ENCODE measurements around the gene NCK2. TPM values are rescaled to one million over a fixed set of nuclear protein-coding genes. Genes with fewer than 3 reads are reported as not detected.

NCK2 gene
- total RNA-seq, 2 donors from 2014 or later: 31.7 to 39.3 TPM

GRCh38 chr2:105741617-105742016 is 3.1 kb upstream of the NCK2 start:
- Histone ChIP-seq H3K27ac (no peak overlapping the region), H3K36me3 (no peaks in the 10 kb centered on the region), H3K4me1 (peaks cover 0 to 19% of the 10 kb centered on the region in 2 donors), H3K4me3 (no peak overlapping the region), H3K9me3 (no peaks in the 10 kb centered on the region), H3K27me3 (no peaks in the 10 kb centered on the region)
- no peak for TF ChIP-seq CTCF (IDR thresholded peaks at IDR 0.05)
- no peak for DNase-seq (ENCODE audit: low spot score)

GRCh38 chr2:105744091-105744908 is 412 bp upstream of the NCK2 start:
- DNase-seq (ENCODE audit: low spot score): peak; percentile 62
- no peaks in the 10 kb centered on the region for H3K36me3 ChIP-seq
- H3K27me3 ChIP-seq: no peaks in the 10 kb centered on the region
- no peak for TF ChIP-seq CTCF (IDR thresholded peaks at IDR 0.05)
- H3K4me3 ChIP-seq: peak overlapping the region; percentile 81 to 96
- no peaks in the 10 kb centered on the region for H3K9me3 ChIP-seq
- H3K4me1 ChIP-seq: peaks cover 0 to 46% of the 10 kb centered on the region in 2 donors
- H3K27ac ChIP-seq: peak overlapping the region; percentile 92 to 96

- no peak for TF ChIP-seq CTCF (IDR thresholded peaks at IDR 0.05)
- H3K9me3 ChIP-seq: no peaks in the 10 kb centered on the region
- no peaks in the 10 kb centered on the region for H3K36me3 ChIP-seq
- peak overlapping the region; percentile 69 to 96 for H3K4me3 ChIP-seq
- peak overlapping the region; percentile 83 to 84 for H3K27ac ChIP-seq
- no peak for DNase-seq (ENCODE audit: low spot score)
- peaks cover 0 to 57% of the 10 kb centered on the region in 2 donors for H3K4me1 ChIP-seq
- H3K27me3 ChIP-seq: no peaks in the 10 kb centered on the region
These were observed 1.7 kb downstream of the NCK2 start for GRCh38 chr2:105746177-105747080.

DNA sequence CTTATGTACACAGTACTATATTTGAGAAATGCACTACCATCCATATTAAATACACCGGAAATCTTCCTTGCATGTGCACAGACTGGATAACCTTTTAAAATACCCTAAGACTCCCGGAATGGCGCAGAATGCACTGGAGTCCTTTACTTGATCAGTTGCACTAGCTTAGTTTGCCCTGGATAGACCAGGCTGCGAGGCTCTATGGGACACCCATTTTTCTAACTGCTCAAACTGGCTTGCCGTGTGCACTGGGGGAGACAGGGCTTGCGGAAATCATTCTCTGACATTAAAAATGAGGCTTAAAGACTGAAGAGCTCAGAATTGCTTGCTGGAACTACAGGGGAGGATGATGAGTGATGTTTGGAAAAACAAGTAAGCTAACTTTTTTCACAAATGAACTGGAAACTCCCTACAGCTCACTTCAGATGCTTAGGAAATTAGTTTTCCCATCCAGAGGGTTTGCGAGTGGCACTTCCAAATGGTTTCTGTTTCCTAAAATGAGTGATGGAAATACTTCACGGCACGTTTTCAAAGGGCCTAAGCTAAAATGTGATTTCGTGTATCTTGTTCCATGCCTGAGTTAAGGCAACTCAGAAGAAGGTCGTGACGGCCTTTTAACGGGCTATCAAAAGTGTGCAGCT is 2.7 kb downstream of the NCK2 start:
- Histone ChIP-seq H3K27me3 (no peaks in the 10 kb centered on the region), H3K27ac (no peak overlapping the region), H3K4me1 (peaks cover 0 to 57% of the 10 kb centered on the region in 2 donors), H3K4me3 (no peak overlapping the region), H3K9me3 (no peaks in the 10 kb centered on the region), H3K36me3 (no peaks in the 10 kb centered on the region)
- no peak for TF ChIP-seq CTCF (IDR thresholded peaks at IDR 0.05)
- DNase-seq (ENCODE audit: low spot score): no peak

GRCh38 chr2:105747991-105748390 is 3.3 kb downstream of the NCK2 start:
- H3K27ac ChIP-seq: no peak overlapping the region
- no peak for TF ChIP-seq CTCF (IDR thresholded peaks at IDR 0.05)
- no peaks in the 10 kb centered on the region for H3K27me3 ChIP-seq
- H3K4me1 ChIP-seq: peaks cover 0 to 57% of the 10 kb centered on the region in 2 donors
- no peaks in the 10 kb centered on the region for H3K36me3 ChIP-seq
- no peak for DNase-seq (ENCODE audit: low spot score)
- no peak overlapping the region for H3K4me3 ChIP-seq
- H3K9me3 ChIP-seq: no peaks in the 10 kb centered on the region
